IPS-18c (cell line): ENCODE results near the gene INO80C.

ENCODE experiments used
- H3K4me3 ChIP-seq: 2 replicates; pipeline ENCODE4 v1.7.0; 2013; ENCODE audit warnings: low read depth, mild to moderate bottlenecking, low read length, moderate library complexity; ENCODE audit not compliant: insufficient read depth
- H3K9me3 ChIP-seq: one replicate; pipeline ENCODE4 v1.6.1; 2013; ENCODE audit warnings: mild to moderate bottlenecking, low read length, moderate library complexity; ENCODE audit not compliant: control insufficient read depth, insufficient read depth

Gene INO80C

GRCh38 chr18:35497370-35498197 lies at the start of gene INO80C:
INO80C (minus strand) TSS chr18:35497960; CDS start chr18:35497874, 86 bp downstream.
- peak within 1 kb of the TSS; percentile 96 for H3K4me3 ChIP-seq
- H3K9me3 ChIP-seq = no peaks in the 10 kb centered on the region

- no peak overlapping the region for H3K4me3 ChIP-seq
- H3K9me3 ChIP-seq = no peaks in the 10 kb centered on the region
These were observed 49.3 kb upstream of the INO80C start for GRCh38 chr18:35547008-35547605.

- H3K4me3 ChIP-seq = no peak overlapping the region
- H3K9me3 ChIP-seq = no peaks in the 10 kb centered on the region
These were observed 44.6 kb upstream of the INO80C start for GRCh38 chr18:35542356-35542755.

- no peaks in the 10 kb centered on the region for H3K9me3 ChIP-seq
- H3K4me3 ChIP-seq = no peak overlapping the region
These were observed 37.5 kb upstream of the INO80C start for GRCh38 chr18:35535297-35535696.

- no peak overlapping the region for H3K4me3 ChIP-seq
These were observed 36.2 kb upstream of the INO80C start for GRCh38 chr18:35533916-35534405.

GRCh38 chr18:35528749-35529274 lies 31.1 kb upstream of the INO80C start:
- no peaks in the 10 kb centered on the region for H3K9me3 ChIP-seq
- H3K4me3 ChIP-seq = no peak overlapping the region

More at GRCh38 chr18:35533916-35534405, 36.2 kb upstream of the INO80C start:
- no peaks in the 10 kb centered on the region for H3K9me3 ChIP-seq

GRCh38 chr18:35526495-35527059 lies 28.8 kb upstream of the INO80C start:
- Histone ChIP-seq H3K4me3 (no peak overlapping the region), H3K9me3 (no peaks in the 10 kb centered on the region)

GRCh38 chr18:35525795-35526494 lies 28.2 kb upstream of the INO80C start:
- H3K4me3 ChIP-seq = no peak overlapping the region

GRCh38 chr18:35524226-35524625 lies 26.5 kb upstream of the INO80C start:
- H3K9me3 ChIP-seq = no peaks in the 10 kb centered on the region
- no peak overlapping the region for H3K4me3 ChIP-seq

More at GRCh38 chr18:35525795-35526494, 28.2 kb upstream of the INO80C start:
- H3K9me3 ChIP-seq = no peaks in the 10 kb centered on the region

- no peak overlapping the region for H3K4me3 ChIP-seq
- H3K9me3 ChIP-seq = no peaks in the 10 kb centered on the region
These were observed 24.6 kb upstream of the INO80C start for GRCh38 chr18:35522130-35522959.

GRCh38 chr18:35521133-35521532 lies 23.4 kb upstream of the INO80C start:
- Histone ChIP-seq H3K9me3 (no peaks in the 10 kb centered on the region), H3K4me3 (no peak overlapping the region)

- H3K9me3 ChIP-seq = no peaks in the 10 kb centered on the region
- H3K4me3 ChIP-seq = no peak overlapping the region
These were observed 21.6 kb upstream of the INO80C start for GRCh38 chr18:35519148-35519899.

GRCh38 chr18:35517715-35518114 lies 20.0 kb upstream of the INO80C start:
- H3K9me3 ChIP-seq = no peaks in the 10 kb centered on the region
- H3K4me3 ChIP-seq = no peak overlapping the region

- no peaks in the 10 kb centered on the region for H3K9me3 ChIP-seq
- H3K4me3 ChIP-seq = no peak overlapping the region
These were observed 19.0 kb upstream of the INO80C start for GRCh38 chr18:35516789-35517188.

- Histone ChIP-seq H3K4me3 (no peak overlapping the region), H3K9me3 (no peaks in the 10 kb centered on the region)
These were observed 18.6 kb upstream of the INO80C start for GRCh38 chr18:35516351-35516750.
